NCI-H345 (cell line): ENCODE data around the gene PROM1.

Experiments
- DNase-seq: peaks from one replicate; lab custom pipeline; 2025; lab: John Stamatoyannopoulos, UW

Gene PROM1

GRCh38 chr4:16026160-16026761, 57.6 kb downstream of the PROM1 start:
- DNase-seq, result peak; percentile 44

DNA sequence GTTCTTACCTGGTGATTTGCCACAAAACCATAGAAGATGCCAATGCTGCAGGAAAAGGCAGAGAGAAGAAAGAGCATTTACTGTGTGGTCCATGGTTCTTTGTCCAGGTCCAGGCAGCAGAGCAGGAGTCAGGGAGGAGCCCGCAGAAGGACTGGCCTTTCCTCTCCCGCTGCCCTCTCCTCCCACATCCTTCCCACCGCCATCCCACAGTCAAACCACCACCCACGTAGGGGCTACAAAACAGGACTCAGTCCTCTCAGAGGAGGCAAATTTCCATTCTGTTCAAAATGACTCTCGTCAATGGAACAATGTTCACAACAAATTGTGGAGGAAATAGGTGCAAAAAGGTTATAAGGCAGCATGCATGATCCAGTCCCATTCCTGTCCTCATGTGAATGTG, 58.6 kb downstream of the PROM1 start:
- no peak for DNase-seq

DNA sequence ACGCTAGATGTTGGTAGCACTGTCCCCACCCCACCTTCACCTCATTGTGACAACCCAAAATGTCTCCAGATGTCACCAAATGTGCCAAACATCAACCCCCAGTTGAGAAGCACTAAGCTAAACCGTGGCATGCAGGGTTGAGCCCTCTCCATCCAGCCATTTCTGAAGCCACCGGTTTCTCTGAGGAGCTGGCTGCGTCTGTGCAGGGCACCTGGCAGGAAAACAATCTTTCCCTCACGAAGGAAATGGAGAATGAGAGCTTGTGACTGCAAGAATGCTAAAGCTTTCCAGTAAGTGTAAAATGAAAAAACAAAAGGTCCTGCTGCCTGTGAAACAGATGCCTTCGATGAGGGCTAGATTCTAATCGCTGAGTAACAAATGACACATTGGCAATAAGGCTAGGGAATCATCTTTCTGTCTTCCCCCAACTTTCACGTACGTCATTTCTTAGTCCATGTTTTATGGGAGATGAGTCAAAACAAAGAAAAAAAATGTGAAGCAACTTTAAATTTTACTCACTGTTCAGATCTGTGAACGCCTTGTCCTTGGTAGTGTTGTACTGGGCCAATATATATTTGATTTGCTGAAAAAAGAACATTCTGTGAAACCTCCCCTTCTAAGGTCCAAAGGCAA, 59.9 kb downstream of the PROM1 start:
- DNase-seq, result no peak

DNA sequence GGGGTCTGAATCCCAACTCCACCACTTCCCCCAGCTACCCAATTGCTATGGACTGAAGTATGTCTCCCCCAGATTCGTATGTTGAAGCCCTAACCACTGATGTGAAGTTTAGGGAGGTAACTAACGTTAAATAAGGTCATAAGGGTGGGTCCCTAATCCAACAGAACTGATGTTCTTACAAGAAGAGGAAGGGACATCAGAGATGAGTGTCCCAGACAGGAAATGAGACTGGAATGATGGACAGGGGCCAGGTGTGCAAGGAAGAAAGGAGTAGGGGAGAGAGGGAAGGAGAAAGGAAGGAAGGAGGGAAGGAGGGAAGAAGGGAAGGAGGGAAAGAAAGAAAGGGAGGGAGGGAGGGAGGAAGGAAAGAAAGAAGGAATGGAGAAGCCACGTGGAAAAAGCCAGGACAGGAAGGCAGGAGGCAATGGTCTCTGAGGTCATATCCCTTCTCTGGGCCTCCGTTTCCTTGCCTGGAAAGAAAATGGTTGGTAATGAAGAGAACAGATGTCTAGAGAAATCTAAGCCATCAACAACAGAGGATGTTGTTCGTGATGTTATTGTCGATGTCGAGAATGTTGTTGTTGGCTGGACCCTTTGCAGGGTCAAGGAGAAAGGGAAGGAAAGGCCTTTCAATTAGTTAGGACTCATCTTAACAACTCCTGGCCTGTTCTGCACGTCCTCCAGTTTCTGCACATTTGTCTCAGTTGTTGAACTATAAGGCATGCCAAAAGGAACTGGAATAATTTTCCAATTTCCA, 61.8 kb downstream of the PROM1 start:
- no peak for DNase-seq

DNA sequence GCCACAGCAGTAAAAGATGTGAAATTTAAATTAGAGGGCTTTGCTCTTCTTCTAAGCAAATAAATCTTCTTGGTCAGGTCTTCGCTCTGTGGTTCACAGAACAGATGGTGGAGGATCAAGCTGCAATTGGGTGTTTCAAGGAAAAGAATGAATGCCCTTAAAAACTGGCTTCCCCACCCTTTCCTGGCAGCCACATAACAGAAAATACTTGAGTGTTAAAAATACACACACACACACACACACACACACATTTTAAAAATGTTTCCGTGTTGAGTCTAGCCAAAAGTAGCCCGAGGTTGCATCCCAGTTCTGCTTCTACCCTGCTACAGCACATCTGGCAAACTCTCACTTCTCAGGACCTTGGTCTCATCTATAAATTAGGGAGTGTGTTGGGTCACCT, 64.2 kb downstream of the PROM1 start:
- no peak for DNase-seq

DNA sequence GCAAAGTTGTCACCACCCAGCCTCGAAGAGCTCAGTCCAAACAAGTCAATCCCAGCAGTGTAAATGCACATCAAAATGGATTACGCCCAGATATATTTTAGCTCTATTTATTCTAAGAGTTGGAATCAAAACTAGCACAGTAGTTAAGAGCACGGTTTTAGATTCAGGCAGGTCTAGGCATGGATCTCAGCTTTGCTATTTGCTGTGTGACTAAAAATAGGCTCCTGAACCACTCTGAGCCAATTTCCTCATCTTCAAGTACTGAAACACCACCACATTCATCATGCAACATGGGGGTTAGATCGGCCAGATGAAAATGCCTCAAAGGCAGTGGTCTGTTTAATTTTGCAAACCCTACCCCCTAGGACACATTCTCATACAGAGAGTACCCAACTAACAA, 65.0 kb downstream of the PROM1 start:
- DNase-seq, result no peak

DNA sequence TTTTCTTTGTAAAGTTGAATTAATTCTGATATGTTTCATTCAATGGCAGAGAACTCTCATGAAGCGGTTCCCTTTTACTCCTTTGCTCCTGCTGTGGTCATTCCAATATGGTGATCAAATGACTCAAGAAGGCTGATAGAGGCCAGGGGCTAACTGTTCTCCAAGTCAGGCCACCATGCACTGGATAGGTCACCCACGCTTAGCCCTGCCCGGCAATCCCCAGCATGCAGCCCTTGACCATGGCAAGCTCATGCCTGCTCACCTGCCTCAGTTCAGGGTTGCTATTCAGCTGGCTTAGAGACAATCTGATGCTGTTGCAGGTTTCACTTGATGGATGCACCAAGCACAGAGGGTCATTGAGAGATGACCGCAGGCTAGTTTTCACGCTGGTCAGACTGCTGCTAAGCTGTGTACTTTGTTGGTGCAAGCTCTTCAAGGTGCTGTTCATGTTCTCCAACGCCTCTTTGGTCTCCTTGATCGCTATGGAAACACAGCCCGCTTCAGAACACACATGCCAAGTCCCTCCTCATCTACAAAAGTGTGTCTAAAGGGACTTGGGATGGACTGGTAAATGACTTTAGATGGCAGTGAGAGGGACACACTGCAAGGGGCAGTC, 65.7 kb downstream of the PROM1 start:
- no peak for DNase-seq

GRCh38 chr4:16016536-16016935, 67.3 kb downstream of the PROM1 start:
- no peak for DNase-seq

- no peak for DNase-seq
These were observed 72.7 kb downstream of the PROM1 start for GRCh38 chr4:16011173-16011572.

- DNase-seq, result no peak
These were observed 74.7 kb downstream of the PROM1 start for GRCh38 chr4:16009153-16009552.

GRCh38 chr4:16007471-16008095, 76.2 kb downstream of the PROM1 start:
- DNase-seq, result no peak

DNA sequence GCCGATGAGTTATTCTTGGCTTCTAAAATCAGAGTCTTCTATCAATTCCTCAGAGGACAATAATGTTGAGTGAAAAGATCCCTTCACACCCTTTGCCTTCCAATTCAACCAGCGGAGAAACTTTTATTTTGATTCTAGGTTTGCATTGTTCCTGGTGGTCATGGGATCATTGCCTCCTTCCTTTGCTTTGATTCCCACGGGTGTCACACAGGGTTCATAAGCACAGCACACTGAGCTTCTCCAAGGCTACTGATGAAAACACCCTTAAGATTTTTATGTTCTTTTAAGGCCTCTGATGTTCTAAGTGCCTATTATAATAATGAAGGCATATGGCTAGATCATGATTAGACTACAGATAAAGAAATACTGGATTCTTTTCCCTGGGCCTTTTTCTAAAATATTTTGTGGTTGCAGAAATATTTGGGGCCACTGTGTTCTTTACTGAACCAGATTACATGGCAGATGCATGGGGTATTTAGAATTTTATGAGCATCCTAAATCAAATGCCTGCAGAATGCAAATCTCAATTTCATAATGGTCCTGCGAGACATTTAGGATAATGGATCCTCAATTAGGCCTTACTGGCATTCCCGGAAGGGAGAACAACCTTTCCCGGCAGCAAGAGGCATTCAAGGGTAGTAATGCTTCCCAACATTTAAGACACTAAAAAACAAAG, 76.9 kb downstream of the PROM1 start:
- DNase-seq, result no peak

DNA sequence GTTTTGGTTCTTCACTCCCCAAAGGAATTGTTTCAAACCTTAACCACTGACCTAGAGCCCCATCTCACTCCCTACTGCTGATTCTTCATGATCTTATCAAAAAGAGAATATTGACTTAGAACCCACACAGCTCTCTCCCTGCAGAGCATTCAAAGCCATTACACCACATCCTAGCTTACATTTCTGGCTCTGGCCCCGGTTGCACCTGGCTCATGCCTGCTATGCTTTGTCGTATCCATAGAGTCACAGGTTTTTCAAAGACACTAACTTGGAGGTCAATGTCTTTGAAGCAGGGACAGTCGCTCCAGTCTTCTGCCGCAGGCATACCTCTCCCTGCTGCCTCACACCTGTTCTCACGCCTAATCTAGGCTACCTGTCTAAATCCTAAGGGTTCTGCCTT, 78.1 kb downstream of the PROM1 start:
- no peak for DNase-seq

DNA sequence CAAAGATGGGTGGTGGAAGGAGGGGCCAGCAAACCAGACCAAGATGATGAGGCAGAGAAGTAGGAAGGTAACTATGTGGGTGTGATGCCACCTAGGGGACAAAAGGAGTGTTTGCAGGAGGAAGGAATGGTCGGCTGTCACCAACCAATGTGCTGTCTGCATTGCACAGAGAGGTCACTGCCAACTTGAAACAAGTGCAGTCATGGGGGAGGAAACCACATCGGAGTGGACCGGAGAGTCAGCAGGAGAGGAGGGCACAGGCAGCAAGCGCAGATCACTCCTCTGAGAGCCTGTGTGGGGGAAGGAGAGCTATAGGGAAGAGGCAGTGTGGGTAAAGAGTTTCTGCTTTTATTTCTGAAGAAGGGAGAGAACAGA, 82.4 kb downstream of the PROM1 start:
- peak; percentile 30 for DNase-seq

GRCh38 chr4:16000708-16001483, 82.9 kb downstream of the PROM1 start:
- no peak for DNase-seq

GRCh38 chr4:15996773-15997172, 87.0 kb downstream of the PROM1 start:
- no peak for DNase-seq

GRCh38 chr4:15995826-15996225, 88.0 kb downstream of the PROM1 start:
- no peak for DNase-seq

- no peak for DNase-seq
These were observed 91.7 kb downstream of the PROM1 start for GRCh38 chr4:15992167-15992485.

- DNase-seq, result no peak
These were observed 93.1 kb downstream of the PROM1 start for GRCh38 chr4:15990570-15991285.

DNA sequence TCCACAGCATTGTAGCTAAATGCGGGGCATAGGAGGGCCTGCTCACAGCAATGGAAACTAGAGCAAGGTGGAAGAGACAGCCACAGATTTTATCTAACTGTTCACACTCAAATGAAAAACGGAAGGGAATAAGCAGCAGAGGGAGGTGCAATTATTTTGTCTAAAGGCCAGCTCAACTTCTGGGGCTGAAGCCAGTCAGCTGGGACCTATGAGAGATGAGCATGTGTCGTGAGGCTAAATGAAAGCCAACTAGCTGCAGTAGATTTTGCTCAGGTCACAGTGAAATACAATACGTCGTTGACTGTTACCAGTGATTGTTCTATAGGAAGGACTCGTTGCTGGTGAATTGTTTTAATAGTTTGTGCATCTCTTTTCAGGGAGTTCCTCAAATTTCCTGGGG, 94.4 kb downstream of the PROM1 start:
- DNase-seq, result no peak

GRCh38 chr4:15988222-15988621, 95.6 kb downstream of the PROM1 start:
- no peak for DNase-seq
